GM21423 (cell line): ENCODE data around the gene GPRC5A.
"Not testable (repeated sequence)": the region's sequence is repeated elsewhere in the genome, so short reads cannot be mapped to it uniquely, and the experiment has no call there.

ENCODE experiments used
- ATAC-seq: cut with Tn5 transposase; IDR thresholded peaks from one replicate; pipeline ENCODE4 v1.9.1; 2021; ENCODE audit warnings: mild to moderate bottlenecking, moderate library complexity; ENCODE audit not compliant: unreplicated experiment

GPRC5A gene, protein sequence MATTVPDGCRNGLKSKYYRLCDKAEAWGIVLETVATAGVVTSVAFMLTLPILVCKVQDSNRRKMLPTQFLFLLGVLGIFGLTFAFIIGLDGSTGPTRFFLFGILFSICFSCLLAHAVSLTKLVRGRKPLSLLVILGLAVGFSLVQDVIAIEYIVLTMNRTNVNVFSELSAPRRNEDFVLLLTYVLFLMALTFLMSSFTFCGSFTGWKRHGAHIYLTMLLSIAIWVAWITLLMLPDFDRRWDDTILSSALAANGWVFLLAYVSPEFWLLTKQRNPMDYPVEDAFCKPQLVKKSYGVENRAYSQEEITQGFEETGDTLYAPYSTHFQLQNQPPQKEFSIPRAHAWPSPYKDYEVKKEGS

GRCh38 chr12:12891080-12891880 is at the start of gene GPRC5A:
GPRC5A (plus strand) TSS chr12:12891562; CDS start chr12:12908250, 16,688 bp downstream.
- ATAC-seq = no peak

DNA sequence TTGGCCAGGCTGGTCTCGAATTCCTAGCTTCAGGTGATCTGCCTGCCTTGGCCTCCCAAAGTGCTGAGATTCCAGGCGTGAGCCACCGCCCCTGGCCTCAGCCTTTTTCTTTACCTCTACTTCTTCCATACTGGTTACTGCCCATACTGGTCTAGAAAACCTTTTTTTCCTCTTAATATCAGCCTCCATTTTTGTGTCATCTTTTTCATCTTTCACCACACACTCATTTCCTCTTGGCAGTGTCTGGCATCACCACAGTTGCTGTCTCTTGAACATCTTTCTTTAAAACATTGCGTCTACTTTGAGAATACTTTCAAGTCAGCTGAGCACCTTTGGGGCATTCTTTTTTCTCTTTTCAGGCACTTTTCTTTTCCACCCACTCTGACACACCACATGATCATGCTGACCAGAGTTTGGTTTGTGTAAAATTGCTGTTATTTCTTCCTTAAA is 45.5 kb upstream of the GPRC5A start:
- no peak for ATAC-seq

DNA sequence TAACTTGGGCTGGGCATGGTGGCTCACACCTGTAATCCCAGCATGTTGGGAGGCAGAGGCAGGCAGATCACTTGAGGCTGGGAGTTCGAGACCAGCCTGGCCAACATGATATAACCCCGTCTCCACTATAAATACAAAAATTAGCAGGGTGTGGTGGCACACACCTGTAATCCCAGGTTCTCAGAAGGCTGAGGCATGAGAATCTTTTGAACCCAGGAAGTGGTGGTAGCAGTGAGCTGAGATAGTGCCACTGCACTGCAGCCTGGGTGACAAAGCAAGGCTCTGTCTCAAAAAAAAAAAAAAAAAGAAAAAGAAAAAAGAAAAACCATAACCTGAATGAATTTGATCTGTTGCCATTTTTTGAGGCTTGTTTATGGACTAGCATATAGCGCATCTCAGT is 44.6 kb upstream of the GPRC5A start:
- not testable (repeated sequence) for ATAC-seq

- no peak for ATAC-seq
These were observed 37.9 kb upstream of the GPRC5A start for GRCh38 chr12:12853435-12853834.

DNA sequence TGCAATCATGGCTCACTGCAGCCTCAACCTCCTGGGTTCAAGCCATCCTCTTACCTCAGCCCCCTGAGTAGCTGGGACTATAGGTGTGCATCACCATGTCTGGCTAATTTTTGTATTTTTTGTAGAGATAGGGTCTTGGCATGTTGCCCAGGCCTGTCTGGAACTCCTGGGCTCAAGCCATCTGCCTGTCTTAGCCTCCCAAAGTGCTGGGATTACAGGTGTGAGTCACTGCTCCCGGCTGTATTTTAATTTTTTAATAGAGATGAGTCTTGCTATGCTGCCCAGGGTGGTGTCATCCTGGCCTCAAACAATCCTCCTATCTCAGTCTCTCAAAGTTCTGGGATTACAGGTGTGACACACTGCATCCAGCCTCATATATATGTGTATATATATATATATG is 31.7 kb upstream of the GPRC5A start:
- no peak for ATAC-seq

GRCh38 chr12:12864243-12864642 is 27.1 kb upstream of the GPRC5A start:
- ATAC-seq = no peak

DNA sequence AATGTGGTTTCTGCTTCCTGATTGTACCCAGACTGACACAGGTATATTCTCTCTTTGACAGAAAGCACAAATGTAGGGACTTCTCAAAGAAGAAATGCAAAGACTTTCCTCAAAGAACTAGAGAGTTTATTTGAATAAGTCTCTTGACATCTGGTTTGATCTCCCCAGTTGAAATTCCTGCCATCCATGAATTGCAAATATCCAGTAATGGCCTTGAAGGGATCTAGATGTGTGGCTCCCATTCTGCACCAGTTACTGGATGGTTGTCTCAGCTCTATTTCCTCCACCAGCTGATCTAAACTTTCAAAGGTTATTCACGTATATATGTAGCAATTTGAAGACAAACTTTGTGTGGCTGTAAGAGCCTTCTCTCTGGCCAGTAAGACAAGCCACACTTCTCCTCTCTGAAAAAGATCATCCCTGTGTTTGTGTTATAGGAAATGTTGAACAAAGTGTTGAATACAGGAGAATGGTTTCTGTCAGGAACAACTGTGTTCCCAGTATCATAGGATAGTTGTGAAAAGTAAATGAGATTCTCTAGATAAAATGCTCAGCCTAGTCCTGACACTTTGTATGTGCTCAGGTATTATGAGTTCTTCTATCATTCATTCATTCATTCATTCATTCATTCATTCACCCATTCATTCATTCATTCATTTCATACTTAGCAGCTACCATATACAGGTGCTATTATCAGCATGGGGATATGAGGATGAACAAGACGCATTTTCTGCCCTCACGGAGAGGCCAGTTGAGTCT is 22.7 kb upstream of the GPRC5A start:
- no peak for ATAC-seq

DNA sequence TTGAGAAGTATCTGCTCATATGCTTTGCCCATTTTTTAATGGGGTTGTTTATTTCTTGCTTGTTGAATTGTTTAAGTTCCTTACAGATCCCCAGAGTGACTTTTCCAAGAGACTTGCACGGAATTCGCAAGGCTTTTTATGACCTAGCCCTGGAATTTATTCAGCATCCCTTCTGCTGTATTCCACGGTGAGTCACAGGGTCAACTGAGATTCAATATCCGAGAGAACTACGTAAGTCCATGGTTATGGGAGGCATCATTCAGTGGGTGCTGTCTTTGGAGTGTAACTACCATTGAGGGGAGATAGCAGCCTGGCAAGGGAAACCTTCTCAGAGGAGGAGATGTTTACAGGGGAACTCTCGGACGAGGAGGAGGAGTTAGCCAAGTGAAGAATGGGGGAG is 20.9 kb upstream of the GPRC5A start:
- ATAC-seq = no peak

DNA sequence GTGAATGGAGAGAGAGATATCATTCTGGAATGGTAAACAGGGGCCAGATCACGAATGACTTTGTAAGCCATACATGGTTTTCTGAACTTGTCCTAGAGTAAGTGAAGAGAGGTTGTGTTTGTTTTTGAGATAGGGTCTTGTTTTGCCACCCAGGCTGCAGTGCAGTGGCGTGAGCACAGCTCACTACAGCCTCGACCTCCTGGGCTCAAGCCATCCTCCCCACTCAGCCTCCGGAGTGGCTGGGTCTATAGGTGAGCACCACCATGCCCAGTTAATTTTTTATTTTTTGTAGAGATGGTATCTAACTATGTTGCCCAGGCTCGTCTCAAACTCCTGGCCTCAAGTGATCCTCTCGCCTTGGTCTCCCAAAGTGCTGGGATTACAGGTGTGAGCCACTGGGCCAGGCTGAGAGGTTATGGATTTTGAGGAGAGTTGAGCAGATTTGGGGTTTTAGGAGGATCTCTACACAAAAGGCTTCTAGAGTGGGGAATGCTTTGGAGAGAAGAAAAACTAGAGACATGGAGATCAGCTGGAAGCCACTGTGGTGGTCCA is 19.7 kb upstream of the GPRC5A start:
- ATAC-seq = no peak

DNA sequence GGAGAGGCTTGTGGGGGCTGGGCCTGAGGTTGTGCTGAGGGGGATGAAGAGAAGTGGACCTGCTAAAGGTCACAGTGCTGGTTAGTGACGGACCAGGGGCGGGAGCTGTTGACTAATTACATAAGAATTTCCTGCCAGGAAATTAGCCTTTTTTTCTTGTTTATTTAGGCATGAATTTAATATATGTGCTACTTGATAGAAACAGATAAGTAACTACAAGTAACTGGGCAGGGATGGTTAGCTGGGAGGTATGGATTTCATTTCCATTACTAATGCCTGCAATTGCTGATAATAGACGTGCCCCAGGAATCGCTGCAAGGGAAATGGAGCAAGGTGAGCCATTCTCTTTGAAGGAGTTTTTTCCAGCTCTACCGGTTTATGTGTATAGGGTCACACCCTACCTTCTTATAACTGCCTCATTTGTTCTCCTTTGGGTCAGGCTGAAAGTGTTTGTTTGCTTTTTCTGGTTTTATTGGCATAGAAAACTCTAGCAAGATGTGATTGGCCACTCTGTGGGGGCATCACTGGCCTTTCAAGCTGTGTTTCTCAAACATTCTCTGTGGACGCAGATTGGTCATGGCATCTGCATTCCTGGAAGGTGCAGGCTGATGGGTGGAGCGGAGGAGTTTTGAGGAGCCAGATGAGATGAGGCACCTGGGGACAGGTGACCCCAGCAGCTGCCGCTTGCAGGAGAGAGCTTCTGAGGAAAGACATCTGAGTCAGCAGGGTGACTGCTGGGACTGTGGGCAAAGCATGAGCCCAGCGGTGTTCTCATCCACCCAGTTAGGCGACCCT is 19.0 kb upstream of the GPRC5A start:
- no peak for ATAC-seq

DNA sequence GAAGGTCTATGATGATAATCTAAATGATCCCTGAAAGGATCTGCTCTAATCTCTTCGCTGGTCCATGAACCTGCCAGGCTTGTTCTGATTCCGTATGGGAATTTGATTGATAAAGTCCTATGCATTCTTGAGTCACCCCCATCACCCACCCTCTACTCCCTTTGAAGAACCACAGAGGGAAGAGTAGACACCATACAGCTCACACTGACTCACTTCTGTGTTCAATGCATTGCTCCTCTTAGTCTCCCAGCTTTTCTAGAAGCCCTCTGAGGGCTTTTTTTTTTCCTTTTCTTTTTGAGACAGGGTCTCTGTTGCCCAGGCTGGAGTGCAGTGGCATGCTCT is 18.5 kb upstream of the GPRC5A start:
- no peak for ATAC-seq

- no peak for ATAC-seq
These were observed 17.3 kb upstream of the GPRC5A start for GRCh38 chr12:12874029-12874428.

GRCh38 chr12:12875301-12875700 is 16.1 kb upstream of the GPRC5A start:
- not testable (repeated sequence) for ATAC-seq

- ATAC-seq = no peak
These were observed 14.1 kb upstream of the GPRC5A start for GRCh38 chr12:12877153-12877768.

DNA sequence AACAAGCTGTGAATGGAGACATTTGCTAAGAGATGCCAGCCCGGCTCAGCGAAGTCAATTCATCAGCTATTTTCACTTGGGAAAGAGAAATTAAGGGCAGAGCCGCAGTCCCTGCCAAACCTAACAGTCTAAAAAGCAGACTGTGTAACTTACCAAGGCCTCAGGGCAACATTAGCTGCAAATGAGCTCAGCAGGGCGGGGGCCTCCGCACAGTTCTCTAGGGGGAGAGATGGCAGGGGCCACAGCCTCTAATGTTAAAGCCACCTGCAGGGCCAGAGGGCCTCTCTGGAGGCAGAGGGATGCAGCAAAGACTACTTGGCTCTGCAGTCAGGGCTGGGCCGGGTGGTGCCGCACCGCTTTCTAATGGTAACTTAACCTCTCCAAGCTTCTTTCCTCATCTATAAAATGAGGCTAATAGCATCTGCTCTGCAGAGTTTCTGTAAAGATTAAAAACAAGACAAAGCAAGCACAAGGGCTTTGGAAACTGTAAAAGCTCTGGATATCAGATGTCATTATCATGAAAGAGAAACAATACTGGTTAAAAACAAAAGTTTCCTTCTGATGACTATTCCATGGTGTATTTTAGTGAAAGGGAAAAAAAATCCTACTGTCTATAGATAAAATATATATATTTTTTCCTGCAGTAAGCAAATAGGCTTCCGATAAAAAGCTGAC is 13.4 kb upstream of the GPRC5A start:
- ATAC-seq = no peak

DNA sequence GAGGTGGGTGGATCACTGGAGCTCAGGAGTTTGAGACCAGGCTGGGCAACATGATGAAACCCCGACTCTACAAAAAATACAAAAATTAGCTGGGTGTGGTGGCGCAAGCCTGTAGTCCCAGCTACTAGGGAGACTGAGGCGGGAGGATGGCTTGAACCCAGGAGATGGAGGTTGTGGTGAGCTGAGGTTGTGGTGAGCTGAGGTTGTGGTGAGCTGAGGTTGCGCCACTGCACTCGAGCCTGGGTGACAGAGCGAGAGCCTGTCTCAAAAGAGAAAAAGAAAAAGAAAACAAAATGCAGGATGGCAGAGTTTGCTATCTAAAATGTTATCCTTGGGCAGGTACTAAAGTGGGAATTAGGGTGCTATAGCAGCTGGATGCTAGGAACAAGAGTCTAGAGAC is 10.8 kb upstream of the GPRC5A start:
- ATAC-seq = no peak

DNA sequence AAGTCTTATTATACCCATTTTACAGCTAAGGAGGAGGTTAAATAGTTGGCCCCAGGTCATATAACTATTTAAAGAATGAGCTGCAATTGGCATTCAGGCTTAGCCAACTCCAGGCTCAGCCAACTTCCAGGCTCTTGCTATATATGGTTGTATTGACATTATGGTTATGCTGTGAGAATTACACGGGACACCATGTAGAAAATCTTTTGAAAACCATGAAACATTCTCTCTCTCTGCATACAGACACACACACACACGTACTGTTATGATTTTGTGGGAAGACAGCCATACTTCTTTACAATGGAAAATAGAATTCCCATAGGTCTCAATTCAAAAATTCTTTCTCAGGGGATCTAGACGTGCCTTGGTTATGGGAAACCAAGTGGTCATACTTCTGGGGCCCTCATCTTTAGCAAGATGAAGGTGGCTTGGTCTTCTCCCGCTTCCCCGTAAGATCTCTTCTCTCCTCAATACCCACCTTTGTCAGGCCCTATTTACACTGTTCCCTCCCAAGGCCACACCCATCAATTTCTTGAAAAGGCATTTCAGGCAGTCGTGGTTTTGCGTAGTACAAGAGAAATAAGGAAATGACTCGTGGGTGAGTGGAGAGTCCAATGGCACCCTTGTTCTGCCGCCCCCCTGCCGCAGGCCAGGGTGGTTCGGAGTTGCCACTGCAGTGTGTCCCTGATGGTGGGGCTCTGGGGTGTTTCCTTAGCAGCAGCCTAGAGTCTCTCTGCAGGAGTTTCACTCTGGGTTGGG is 10.0 kb upstream of the GPRC5A start:
- no peak for ATAC-seq

- no peak for ATAC-seq
These were observed 9.1 kb upstream of the GPRC5A start for GRCh38 chr12:12882288-12882687.
